Right hindlimb (tissue), 1 donor: ENCODE results near the gene SP8.
"Not testable (repeated sequence)": the region's sequence is repeated elsewhere in the genome, so short reads cannot be mapped to it uniquely, and the experiment has no call there.

Experiments used
- DNase-seq: peaks from one replicate; pipeline ENCODE4 v3.0.0-alpha.2; 2018

The SP8 gene

DNA sequence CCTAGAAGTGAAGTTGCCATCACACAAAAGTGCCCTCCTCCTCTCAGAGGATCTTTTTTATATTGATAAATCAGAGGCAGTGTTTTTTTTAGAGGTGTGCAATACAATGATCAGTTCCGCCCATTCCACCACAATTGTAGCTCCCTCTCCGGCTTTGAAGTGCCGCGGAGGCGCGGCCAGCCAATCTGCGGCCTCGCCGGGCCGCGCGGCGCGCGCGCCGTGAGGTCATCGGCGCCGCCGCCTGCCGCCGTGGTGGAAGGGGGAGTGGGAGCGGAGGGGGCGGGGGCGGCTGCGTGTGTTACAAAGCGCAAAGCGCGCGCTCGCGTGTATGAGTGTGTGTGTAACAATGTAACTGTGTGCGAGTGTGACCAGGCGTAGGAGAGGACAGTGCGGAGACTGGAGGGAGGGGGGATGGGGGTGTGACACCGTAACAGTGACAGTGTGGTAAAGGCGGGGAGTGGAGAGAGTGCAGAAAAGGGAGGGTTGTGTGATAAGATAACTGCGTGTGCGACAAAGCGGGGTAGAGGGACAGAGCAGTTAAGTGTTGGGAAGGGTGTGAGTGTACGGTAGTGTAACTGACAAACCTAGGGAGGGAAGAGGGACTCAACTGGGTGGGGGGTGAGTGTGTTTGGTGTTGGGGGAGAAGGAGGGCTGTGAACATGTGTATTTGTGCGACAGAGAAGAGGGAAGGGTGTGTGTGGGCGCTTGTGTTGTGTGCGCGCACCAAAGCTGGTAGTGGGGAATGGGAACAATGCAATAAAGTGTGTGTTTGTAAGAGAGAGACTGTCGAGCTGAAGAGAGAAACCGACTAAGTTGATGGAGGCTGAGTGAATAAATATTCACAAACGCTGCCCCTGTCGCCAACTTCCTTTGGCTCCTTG, at the start of gene SP8:
Gene SP8, minus strand, starts transcription at position 108 of the 881 bp plus-strand sequence. Its CDS starts 88 bp downstream, at position 20.
- peak; percentile 43 for DNase-seq

DNA sequence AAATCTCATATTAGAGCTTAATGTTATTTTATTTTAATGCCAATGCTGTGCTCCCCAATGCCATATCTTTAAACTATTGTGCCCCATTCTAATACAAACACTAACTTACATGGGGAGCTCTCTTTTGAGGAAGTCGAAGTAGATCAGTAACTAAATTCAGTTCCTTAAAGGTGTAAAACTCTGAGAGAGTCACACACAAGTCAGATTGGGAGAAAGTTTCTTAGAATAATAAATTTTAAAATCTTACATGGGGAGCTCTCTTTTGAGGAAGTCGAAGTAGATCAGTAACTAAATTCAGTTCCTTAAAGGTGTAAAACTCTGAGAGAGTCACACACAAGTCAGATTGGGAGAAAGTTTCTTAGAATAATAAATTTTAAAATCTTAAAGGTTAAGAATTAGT, 49.7 kb upstream of the SP8 start:
- not testable (repeated sequence) for DNase-seq

DNA sequence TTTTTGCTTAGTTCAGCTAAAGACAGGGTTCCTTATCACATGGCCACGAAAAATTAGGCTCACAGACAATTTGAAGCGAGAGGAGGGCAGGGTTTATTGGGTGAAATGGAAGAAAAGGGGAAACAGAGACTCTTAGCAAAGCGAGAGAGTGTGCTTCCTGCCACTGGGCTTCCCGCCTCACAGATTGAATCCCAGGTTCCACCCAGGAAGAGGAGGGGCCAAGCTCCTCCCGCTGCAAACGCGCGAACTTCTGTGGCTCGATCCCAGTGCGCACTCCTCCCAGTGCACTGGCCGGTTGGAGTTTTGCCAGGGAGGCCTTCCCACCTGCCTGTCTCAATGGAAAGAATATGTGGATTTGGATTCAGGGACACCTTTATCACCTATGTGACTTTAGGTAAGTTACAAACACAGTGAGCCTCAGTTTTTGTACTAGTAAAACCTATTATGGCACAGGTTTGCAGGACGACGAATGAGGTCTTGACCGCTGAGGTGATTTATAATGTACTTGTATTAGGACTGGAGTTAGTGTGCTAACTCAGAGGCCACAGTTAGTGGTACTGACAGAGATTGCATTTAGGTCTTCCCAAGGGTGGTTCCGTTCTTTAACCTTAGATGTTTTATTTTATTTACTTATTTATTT, 48.5 kb upstream of the SP8 start:
- no peak for DNase-seq

DNA sequence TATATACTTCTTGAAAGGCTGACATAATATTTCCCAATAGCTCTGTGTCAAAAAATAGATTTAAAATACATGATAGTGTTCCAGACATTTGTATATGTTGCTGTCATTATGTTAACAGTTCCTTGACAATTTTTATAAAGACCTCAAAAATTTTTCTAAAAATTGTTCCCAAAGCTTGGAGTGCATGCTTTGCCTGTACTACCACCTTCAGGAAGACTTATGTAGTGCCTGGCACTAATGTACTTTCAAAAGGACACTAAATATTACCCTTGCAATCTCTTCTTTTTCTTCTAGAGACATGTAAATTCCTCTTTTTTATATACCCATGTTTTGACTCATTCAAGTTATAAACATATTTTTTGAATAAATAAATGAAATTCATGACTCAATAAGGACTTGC, 48.0 kb upstream of the SP8 start:
- DNase-seq = no peak

DNA sequence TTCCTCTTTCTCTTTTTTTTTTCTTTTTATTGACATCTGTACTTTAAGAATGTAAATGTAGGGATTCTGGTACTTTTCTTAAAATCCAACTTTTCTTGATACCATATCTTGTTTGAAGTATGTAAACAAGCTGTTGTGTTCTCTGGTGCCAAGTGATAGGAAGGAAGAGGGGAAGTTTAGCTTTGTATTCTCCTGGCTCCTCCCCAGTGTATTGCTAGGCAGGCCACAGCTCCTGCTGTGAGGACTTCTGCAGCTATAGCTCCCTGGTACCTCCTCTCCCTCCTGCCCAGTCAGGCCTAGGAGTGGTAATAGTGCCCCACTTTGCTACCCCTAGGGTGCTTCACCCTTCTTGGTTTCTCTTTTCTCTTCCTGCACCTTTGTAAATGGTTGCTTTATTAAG, 45.3 kb upstream of the SP8 start:
- DNase-seq = no peak

DNA sequence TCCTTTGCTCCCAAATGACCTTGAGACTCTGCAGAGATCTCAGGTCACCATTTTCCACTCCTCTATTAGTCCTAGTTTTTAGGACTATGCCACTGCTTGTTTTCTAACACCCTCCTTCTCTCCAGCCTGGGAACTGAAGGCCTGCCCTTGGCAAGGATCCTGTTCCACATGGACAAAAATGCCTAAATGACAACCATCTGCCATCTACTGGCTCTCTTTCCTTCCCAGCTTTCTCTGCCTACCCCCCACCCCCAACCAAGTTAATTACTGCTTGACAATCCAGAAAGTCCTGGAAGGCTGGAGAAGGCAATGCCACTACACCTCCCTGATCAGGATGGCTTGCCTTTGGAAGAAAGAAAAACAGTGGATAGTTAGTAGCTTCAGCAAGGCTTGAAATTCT, 44.8 kb upstream of the SP8 start:
- no peak for DNase-seq

DNA sequence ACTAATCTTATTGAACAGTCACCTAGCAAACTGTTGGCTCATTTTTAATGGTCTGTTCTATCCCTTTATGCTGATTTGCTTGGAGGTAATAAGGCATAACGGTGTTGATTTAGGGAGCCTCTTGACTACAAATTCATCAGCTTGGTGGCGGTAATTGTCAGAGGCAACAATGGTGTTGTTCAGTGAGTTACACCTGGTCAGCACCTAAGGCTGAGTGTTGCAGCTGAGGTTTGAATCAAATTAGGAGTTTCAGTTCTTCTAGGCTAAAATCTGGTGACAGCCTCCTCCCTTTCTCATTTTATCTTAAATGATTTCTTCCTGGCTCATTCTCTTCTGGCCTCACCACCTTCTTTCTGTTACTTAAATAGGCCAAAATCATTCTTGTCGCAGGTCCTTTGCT, 42.3 kb upstream of the SP8 start:
- no peak for DNase-seq

DNA sequence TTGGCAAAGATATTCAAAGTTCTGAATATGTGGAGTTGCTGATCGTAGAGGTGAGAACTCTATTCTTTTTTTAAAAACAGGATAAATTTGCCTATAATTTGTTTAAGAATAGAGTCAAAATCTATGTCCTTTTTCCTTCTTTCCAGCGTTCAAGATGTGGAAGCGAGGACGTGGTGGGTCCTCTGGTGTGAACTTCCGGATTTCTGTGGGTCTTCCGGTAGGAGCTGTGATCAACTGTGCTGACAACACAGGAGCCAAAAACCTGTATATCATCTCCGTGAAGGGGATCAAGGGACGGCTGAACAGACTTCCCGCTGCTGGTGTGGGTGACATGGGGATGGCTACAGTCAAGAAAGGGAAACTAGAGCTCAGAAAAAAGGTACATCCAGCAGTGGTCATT, 40.5 kb upstream of the SP8 start:
- no peak for DNase-seq

DNA sequence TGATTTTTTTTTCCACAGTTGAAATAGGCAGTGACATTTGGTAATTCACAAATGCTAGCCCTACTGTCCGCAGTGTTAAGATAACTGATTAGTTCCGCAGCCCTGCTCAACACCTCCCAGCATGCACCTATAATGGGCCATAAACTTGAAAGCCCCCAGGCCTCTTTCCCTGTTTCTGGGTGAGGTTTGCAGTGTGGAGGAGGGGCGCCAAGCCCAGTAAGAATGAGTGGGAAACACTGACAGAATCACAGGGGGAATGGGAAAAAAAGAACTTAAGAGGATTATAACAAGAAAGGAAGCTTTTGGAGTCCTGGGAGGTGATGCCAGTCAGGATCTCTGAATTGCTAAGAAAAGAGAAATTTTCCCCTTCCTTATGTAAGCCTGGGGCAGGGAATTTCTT, 39.6 kb upstream of the SP8 start:
- DNase-seq = no peak

DNA sequence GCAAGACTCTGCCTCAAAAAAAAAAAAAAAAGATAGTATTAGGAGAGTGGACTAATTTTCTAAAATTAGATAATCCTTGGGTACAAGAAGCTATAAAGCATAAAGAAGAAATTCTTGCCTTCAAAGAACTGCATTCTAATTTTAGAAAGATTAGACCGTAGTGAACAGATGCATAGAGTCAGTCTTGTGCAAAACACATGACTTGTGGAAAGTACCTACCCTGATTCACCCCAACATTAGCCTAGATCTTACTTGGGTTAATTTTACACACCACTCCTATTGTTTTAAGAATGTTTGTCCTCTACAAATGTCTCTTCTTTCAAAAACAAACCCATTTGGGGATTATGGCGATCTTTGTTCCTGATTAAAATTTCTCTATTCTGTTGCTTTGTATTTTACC, 38.9 kb upstream of the SP8 start:
- DNase-seq = no peak

DNA sequence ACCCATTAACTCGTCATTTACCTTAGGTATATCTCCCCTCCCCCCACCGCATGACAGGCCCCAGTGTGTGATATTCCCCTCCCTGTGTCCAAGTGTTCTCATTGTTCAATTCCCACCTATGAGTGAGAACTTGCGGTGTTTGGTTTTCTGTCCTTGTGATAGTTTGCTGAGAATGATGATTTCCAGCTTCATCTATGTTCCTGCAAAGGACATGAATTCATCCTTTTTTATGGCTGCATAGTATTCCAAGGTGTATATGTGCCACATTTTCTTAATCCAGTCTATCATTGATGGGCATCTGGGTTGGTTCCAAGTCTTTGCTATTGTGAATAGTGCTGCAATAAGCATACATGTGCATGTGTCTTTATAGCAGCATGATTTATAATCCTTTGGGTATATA, 34.7 kb upstream of the SP8 start:
- DNase-seq = not testable (repeated sequence)

DNA sequence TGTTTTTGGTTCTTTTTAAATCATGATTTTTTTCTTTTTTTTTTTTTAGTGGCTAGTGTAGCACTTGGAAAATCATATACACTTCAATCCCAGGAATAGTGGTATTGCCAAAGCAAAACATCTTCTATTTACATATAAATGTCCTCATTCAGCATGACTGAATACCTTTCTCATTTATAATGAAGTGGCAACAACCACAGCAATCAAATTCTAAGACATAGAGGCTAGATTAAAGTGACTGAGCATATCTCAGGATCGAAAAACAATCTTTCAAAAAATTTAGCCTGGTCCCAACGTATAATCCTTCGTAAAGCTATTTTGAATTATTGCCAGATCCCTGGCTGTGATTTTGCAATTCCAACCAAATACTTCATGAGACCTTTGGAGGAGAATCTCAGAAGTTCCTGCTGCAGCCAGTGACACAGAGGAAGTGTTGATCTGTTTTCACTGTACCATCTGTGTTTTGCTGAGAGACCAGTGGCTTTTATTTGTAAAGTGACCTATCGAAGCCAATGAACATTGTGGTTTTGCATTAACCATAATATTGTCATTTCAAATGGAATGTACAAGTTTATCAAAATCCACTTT, 29.8 kb upstream of the SP8 start:
- DNase-seq = no peak

DNA sequence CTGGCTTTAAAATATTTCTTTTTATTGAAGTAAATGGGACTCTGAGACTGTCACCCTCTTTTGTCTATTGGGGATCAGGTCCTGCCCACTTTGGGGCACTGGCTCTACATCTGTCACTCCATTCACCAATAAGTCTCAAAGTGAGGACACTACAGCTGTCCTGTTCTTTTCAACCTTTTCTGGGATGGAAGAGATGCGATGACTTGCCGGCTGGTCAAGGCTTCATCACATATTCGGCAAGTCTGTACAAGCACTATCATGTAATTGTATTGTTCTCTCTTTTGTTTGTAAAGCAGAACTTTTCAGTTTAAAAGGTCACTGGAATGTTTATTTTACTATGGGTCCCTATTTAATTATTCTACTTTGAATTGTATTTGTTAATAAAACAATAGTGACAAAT, 17.7 kb upstream of the SP8 start:
- no peak for DNase-seq

DNA sequence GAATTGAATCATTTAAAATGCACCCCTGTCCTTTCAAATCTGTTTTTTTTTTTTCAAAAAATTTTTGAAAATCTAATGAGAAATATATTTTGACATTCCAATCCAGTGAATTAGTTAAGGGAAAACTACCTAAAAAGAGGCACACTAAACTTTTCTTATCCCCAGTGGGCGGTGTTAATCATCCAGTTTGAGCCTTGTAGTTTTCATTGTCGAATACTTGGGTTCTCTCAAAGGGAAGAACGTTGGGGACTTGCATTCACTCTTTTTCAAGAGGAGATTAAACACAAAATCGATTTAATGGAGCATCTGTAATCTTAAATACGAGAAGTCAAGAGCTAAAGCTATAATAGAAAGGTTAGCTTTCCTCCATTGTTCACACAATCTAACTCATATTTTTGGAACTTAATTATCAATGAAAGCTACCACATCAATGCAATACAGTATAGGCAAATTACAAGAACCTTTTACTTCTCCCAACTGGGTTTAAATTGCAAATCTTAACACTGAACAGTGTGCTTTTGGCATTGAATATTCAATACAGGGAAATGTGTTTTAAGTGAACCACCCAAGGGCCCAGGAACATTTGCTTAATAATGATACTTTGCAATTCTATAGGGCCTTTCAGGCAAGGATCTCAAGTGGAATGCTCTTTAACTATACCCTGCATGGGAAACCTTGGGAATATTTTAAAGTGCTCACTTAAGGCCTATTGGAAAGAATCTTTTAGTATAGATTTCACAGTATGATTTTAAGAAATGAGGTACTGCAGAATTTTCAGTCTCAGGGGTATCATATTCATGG, 13.1 kb upstream of the SP8 start:
- no peak for DNase-seq

DNA sequence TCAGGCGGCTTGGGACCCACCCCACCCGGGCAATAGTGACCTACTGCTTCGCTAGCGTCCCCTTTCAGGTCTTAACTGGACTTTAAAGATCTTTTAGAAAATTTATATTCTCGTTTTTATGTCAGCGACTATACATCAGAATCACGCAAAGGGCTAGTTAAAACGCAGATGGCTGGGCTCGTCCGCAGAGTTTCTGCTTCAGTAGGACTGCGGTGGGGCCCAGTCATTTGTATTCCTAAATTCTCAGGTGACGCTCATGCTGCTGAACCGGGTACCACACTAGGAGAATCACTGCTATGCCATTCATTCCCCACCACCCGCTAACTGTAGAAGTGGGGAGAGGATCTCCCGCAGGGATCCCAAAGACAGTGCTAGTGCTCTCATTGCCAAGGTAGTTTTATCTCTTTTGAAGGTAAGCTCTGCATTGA, 12.0 kb upstream of the SP8 start:
- no peak for DNase-seq

DNA sequence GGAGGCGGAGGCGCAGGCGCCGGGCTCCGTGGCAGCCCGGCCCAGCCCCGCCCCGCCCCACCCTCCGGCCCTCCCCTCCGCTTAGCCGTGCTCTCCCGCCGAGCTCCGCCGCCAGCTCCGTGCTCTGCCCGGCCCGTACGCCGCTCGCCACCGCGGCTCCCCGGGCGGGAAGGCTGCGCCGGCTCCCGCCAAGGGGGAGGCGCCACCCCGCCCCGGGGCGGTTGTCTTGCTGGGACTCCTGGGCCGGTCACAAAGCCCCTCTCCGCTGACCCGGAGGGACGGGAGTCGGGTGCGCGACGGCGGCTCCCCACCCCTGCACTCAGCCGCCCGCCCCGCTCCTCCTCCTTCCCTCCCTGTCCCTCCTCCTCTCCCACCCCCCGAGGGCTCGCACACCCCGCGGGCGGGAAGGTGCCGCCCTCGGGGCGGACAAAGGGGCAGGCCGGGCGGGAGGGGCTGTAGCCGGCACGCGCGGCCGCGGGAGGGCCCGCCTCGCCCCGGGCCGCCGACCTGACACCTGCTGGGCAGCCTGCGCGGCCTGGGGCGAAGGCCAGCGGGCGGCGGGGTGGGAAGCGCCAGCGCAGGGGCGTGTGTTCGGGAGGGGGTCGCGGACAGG, 11.5 kb upstream of the SP8 start:
- peak; percentile 45 for DNase-seq

DNA sequence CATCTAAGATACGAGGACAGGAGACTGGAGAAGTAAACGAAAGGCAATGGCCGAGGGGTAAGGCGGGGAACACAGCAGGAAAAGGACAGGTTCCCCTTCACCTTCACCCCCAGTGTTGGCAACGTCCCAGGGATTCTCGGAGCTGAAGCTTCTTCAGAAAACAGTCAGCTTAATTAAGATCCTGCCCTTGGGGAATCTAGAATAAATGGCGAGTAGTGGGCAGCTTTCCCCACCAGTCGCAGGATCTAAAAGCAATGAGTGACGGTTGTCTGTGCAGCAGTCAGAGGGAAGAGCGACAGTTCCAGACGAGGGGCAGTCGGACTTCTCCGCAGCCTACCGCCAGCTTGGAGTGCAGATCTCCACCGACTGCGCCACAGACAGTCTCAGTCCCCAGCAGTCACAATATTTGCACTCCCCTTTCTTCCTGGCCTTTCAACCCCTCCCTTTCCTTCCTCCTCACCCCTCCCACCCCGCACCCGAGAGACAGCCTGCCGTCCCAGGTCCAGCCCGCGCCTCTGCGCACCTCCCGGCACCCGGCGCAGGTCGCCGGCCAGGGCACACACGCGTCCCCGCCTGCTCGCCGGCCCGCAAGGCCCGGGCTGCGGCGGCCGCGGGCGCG, 10.9 kb upstream of the SP8 start:
- DNase-seq = no peak

DNA sequence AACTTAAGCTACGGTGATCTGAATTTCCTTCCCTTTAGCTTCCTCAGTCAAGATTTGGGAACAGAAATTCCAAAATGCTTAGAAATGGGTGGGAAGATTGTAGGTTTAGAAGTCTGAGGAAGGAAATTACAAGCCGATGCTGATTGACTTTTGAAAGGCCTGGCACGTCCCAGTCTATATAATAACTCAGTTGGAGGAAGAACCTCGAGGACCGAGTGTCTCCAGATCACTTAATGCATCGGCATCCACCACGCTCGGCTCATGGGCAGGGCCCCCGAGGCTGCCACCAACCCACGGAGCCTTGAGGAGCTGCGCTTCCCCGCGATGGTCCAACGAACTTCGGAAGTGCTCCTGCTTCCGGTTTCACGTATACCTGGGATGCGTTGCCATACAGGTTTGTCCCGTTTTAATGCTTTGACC, 10.4 kb upstream of the SP8 start:
- DNase-seq = no peak

DNA sequence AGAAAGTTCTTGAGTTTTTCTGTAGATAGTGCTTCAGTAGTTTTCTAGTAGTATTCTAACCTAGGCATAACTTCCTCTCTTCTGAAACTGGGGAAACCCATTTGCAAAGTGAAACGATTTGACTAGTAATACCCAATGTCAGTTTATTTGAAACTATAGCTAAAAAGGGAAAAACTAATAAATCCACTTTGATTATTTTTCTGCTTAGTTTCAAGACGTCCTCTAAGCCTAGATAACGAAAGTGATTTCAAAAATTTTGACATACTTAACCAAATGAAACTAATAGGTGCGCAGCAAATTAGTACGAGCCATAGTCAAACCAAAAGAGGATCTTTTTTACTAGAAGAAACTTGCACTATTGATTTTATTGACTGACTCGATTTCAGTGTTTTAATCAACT, 9.8 kb upstream of the SP8 start:
- DNase-seq = no peak

DNA sequence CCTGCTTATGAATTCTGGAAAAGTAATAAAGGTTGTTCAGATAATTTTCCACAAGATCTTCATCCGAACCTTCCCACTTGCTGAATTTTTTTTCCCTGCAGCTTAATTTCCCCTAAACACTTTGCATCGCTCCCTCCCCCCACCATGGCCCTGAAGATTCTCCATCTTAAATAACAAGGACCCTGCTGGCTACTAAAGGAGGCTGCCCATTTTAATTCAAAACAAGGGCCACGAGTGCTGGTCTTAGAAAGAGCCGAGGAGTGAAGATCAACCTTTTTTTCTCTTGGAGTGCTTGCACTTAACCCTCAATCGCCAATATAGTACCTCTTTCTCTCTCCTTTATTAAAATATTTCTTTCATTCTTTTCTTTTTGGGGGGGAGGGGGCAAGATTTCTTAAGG, 9.2 kb upstream of the SP8 start:
- no peak for DNase-seq

DNA sequence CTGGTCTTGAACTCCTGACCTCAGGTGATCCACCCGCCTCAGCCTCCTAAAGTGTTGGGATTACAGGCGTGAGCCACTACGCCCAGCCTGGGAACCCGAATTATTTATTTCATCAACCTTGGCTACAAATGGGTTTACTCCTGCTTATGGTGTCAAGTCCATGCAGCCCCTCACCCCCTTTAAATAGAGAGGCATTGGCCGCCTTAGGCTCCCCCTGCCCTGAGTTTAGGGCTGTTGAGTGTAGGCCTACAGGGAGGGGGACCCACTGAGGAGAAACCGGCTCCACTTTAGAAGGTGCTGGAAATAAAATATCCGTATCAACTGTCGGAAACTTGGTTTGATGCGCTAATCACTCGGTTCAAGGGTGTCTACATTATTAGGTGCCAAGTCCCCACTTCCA, 8.7 kb upstream of the SP8 start:
- no peak for DNase-seq

DNA sequence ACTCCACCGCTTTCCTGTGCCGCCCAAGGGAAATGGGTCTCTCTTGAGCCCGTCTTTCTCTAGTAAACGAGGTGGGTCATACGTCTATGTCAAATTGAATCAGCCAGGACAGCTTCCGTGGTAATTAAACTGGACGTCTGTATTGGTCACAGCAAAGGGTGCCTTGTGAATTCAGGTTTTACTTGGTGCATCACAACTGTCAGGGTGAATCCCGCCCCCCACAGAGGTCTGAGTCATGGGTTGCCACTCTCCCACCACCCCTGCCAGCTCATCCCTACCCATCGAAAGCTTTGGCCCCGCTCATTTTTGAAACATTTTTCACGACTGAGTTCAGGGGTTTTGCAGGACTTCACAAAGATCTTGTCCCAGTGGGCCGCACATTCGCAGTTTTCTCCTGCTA, 8.0 kb upstream of the SP8 start:
- no peak for DNase-seq
